Breast epithelium (tissue), 3 donors: Measurements from ENCODE around the gene ASXL1.

Experiments
- POLR2A ChIP-seq: fragments of 450-650 bp; IDR thresholded peaks from one replicate; pipeline ENCODE4 v1.6.1; 2016; ENCODE audit warnings: antibody characterized with exemption, mild to moderate bottlenecking, moderate library complexity
- POLR2AphosphoS5 ChIP-seq, 3 donors: sonication (generic); formaldehyde crosslinking; IDR thresholded peaks; one replicate each; pipeline ENCODE4 v1.6.1; 2017; ENCODE audit warnings: antibody characterized with exemption in 3 of 3
- TF ChIP-seq, protein P1 (sequence below), 3 donors: fragments of 450-650 bp; IDR thresholded peaks; one replicate each; pipeline ENCODE4 v1.5.1; 2016 to 2017; ENCODE audit warnings: antibody characterized with exemption in 3 of 3, mild to moderate bottlenecking in 3 of 3, moderate library complexity in 3 of 3

DNA sequence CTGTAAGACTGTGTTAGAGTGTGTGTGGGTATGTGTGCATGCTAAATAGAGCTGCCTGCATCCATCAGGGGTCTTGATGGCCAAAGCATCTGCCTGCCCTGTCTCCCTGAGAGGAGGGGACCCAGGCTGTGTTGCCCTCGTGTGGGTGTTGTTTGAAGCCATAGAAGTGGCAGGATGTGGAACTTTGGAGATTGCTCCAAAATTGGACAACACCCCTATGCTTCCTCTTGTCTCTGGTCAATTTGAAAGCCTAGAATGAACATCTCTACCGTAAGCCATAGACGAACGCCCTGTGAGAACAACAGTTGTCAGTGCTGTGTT lies 82.6 kb downstream of the ASXL1 start:
- no peak for TF ChIP-seq POLR2A
- TF ChIP-seq, protein P1, sequence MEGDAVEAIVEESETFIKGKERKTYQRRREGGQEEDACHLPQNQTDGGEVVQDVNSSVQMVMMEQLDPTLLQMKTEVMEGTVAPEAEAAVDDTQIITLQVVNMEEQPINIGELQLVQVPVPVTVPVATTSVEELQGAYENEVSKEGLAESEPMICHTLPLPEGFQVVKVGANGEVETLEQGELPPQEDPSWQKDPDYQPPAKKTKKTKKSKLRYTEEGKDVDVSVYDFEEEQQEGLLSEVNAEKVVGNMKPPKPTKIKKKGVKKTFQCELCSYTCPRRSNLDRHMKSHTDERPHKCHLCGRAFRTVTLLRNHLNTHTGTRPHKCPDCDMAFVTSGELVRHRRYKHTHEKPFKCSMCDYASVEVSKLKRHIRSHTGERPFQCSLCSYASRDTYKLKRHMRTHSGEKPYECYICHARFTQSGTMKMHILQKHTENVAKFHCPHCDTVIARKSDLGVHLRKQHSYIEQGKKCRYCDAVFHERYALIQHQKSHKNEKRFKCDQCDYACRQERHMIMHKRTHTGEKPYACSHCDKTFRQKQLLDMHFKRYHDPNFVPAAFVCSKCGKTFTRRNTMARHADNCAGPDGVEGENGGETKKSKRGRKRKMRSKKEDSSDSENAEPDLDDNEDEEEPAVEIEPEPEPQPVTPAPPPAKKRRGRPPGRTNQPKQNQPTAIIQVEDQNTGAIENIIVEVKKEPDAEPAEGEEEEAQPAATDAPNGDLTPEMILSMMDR (IDR thresholded peaks at IDR 0.05), result no peak
- no peak for TF ChIP-seq POLR2AphosphoS5 (IDR thresholded peaks at IDR 0.05)
